Esophagus muscularis mucosa (tissue), 4 donors: Measurements from ENCODE around the gene DSC2. TPM values are rescaled to one million over a fixed set of nuclear protein-coding genes. Genes with fewer than 3 reads are reported as not detected.

Experiments used
- DNase-seq: peaks from one replicate; pipeline ENCODE4 v3.0.0-alpha.2; 2017; ENCODE audit errors: extremely low spot score
- H3K27ac ChIP-seq, 4 donors: fragments of 200-600 bp; sonication (generic); replicated peaks in 1 of 4; 1 replicate in 3 of 4; 2 replicates in 1 of 4; pipeline ENCODE4 v1.5.1; 2016 to 2019; ENCODE audit warnings: mild to moderate bottlenecking in 1 of 4
- H3K27me3 ChIP-seq, 4 donors: fragments of 200-600 bp; sonication (generic); one replicate each; pipeline versions ENCODE4 v1.5.1 to v1.6.0; 2016 to 2019
- H3K36me3 ChIP-seq, 4 donors: fragments of 200-600 bp; sonication (generic); one replicate each; pipeline ENCODE4 v1.5.1; 2016 to 2019
- H3K4me1 ChIP-seq, 4 donors: fragments of 200-600 bp; sonication (generic); one replicate each; pipeline ENCODE4 v1.5.1; 2016 to 2019
- H3K4me3 ChIP-seq, 4 donors: fragments of 200-600 bp; sonication (generic); 1 replicate in 2 of 4; 2 replicates in 2 of 4; pipeline ENCODE4 v1.5.1; 2016 to 2019; ENCODE audit warnings: mild to moderate bottlenecking in 4 of 4, moderate library complexity in 1 of 4
- H3K9me3 ChIP-seq, 4 donors: fragments of 200-600 bp; sonication (generic); 1 replicate in 3 of 4; 2 replicates in 1 of 4; pipeline ENCODE4 v1.5.1; 2016 to 2019
- CTCF ChIP-seq, 3 experiments: fragments of 200-600 bp in 2 of 3; fragments of 450-650 bp in 1 of 3; sonication (generic) in 2 of 3; IDR thresholded peaks; one replicate each; pipeline ENCODE4 v1.5.1; 2017 to 2019; ENCODE audit warnings: antibody characterized with exemption in 3 of 3, mild to moderate bottlenecking in 2 of 3, moderate library complexity in 1 of 3
- EP300 ChIP-seq: sonication (generic); formaldehyde crosslinking; IDR thresholded peaks from one replicate; pipeline ENCODE4 v1.6.1; 2017; ENCODE audit warnings: antibody characterized with exemption
- POLR2A ChIP-seq: fragments of 450-650 bp; IDR thresholded peaks from one replicate; pipeline ENCODE4 v1.6.1; 2017; ENCODE audit warnings: antibody characterized with exemption, moderate library complexity, mild to moderate bottlenecking, low read depth
- POLR2AphosphoS5 ChIP-seq, 2 donors: sonication (generic); formaldehyde crosslinking; IDR thresholded peaks; one replicate each; pipeline ENCODE4 v1.6.1; 2017; ENCODE audit warnings: antibody characterized with exemption in 2 of 2
- WGBS: methylation state at CpG from one replicate; pipeline ENCODE4 v1.1.5; 2018; 5-methylcytosine and 5-hydroxymethylcytosine counted together
- intact Hi-C: fragments of 100-400 bp; cut with DNase I; formaldehyde crosslinking; loops from one replicate; pipeline ENCODE4 v1.15.1; 2023
- total RNA-seq, 4 donors: library from RNA; depleted of rRNA; stranded (reverse); fragments of >200 nt; gene quantifications; one replicate each; pipeline versions ENCODE4 v1.1.0 to v1.2.1, GENCODE V29; 2016

Gene DSC2
- total RNA-seq, 4 donors from 2014 or later: 1.9 to 4.6 (median 2.1) TPM

GRCh38 chr18:31093880-31094279, 8.3 kb downstream of the DSC2 start:
- TF ChIP-seq POLR2AphosphoS5 (IDR thresholded peaks at IDR 0.05) (no peak), POLR2A (no peak), CTCF (IDR thresholded peaks at IDR 0.05) (no peak), EP300 (no peak)
- 68% methylated on average over 2 of the region's 2 CpGs for WGBS
- intact Hi-C loops: no loop called here

GRCh38 chr18:31093294-31093693, 8.9 kb downstream of the DSC2 start:
- DNase-seq: no peak
- no peaks in the 10 kb centered on the region for H3K27me3 ChIP-seq
- H3K36me3 ChIP-seq: peaks cover 0 to 5% (median 0%) of the 10 kb centered on the region in 4 donors
- H3K9me3 ChIP-seq: no peaks in the 10 kb centered on the region
- intact Hi-C loops: no loop called here
- H3K27ac ChIP-seq: no peak overlapping the region
- no peak overlapping the region for H3K4me3 ChIP-seq
- TF ChIP-seq POLR2A: no peak
- no peak for TF ChIP-seq CTCF (IDR thresholded peaks at IDR 0.05)
- no peak for TF ChIP-seq EP300
- no peak for TF ChIP-seq POLR2AphosphoS5 (IDR thresholded peaks at IDR 0.05)
- 92% methylated on average over 3 of the region's 3 CpGs for WGBS
- no peaks in the 10 kb centered on the region for H3K4me1 ChIP-seq

More at GRCh38 chr18:31093880-31094279, 8.3 kb downstream of the DSC2 start:
- Histone ChIP-seq H3K27ac (no peak overlapping the region), H3K9me3 (no peaks in the 10 kb centered on the region), H3K27me3 (no peaks in the 10 kb centered on the region), H3K4me1 (no peaks in the 10 kb centered on the region), H3K36me3 (peaks cover 0 to 5% (median 0%) of the 10 kb centered on the region in 4 donors), H3K4me3 (no peak overlapping the region)
- DNase-seq: no peak

DNA sequence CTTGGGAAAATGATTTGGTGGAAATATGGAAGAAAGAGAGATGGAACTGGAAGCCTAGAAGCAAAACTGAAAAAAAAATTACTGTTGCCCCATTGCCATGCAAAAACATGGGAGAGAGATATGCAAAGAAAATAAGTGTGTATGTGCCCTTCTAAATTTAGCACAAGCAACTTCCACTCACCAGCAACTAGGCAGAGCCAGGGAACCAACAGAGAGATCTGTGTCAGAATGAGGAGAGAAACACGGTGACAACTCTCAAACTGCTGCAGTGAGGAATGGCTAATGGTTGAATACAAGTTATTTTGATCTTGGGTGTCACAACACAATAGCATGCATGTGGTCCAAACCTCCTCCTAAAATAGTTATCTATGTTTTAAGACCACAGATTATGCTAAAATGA, 10.9 kb downstream of the DSC2 start:
- H3K27ac ChIP-seq: no peak overlapping the region
- intact Hi-C loops: no loop called here
- peaks cover 0 to 21% (median 0%) of the 10 kb centered on the region in 4 donors for H3K36me3 ChIP-seq
- H3K27me3 ChIP-seq: no peaks in the 10 kb centered on the region
- H3K4me3 ChIP-seq: no peak overlapping the region
- no peak for DNase-seq
- TF ChIP-seq CTCF (IDR thresholded peaks at IDR 0.05) (no peak), EP300 (no peak), POLR2A (no peak), POLR2AphosphoS5 (IDR thresholded peaks at IDR 0.05) (no peak)
- H3K4me1 ChIP-seq: no peaks in the 10 kb centered on the region
- WGBS: 83% methylated on average over 1 of the region's 1 CpG
- H3K9me3 ChIP-seq: no peaks in the 10 kb centered on the region

DNA sequence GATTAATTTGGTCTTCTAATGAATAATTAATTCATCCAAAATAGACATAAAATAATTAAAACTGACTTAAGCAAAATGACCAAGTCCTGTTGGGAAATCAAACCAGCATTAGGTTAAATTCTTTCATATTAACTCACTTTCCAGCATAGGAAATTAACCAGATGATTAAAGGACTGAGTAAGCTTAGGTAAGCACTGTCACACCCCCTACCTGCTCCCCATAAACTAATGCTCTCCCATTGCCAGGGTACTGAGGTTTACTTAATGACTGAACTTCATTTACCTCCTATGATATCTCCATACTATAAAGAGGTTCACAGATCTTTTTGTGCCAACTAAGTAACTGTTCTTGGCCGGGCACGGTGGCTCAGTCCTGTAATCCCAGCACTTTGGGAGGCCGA, 13.7 kb downstream of the DSC2 start:
- Histone ChIP-seq H3K4me3 (no peak overlapping the region), H3K27ac (no peak overlapping the region), H3K9me3 (no peaks in the 10 kb centered on the region), H3K36me3 (peaks cover 0 to 38% (median 0%) of the 10 kb centered on the region in 4 donors), H3K27me3 (no peaks in the 10 kb centered on the region), H3K4me1 (no peaks in the 10 kb centered on the region)
- intact Hi-C loops: no loop called here
- TF ChIP-seq POLR2A: no peak
- TF ChIP-seq POLR2AphosphoS5 (IDR thresholded peaks at IDR 0.05): no peak
- TF ChIP-seq CTCF (IDR thresholded peaks at IDR 0.05): no peak
- TF ChIP-seq EP300: no peak
- DNase-seq: no peak
- WGBS: 97% methylated on average over 3 of the region's 3 CpGs

DNA sequence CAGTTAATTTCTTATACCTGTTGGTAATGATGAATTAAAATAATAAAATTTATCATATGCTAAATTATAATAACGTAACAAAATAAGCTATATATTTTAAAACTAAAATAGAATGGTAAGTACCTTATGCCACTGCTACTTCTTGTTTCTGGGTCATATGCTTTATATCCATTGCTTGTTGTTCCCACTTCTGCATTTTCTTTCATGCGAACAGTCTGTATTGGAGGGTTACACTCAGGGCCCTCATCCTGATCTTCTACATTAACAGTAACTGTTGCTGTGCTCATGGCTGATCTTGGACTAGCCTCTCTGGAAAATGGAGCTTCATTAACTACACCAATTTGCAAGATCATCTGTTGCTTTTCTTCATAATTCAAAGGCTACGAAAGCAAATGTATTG, 22.2 kb downstream of the DSC2 start:
- intact Hi-C loops: no loop called here
- H3K9me3 ChIP-seq: no peaks in the 10 kb centered on the region
- no peaks in the 10 kb centered on the region for H3K4me1 ChIP-seq
- no peak for DNase-seq
- H3K27ac ChIP-seq: no peak overlapping the region
- H3K4me3 ChIP-seq: no peak overlapping the region
- H3K27me3 ChIP-seq: no peaks in the 10 kb centered on the region
- WGBS: 85% methylated on average over 3 of the region's 3 CpGs
- TF ChIP-seq EP300 (no peak), POLR2A (no peak), POLR2AphosphoS5 (IDR thresholded peaks at IDR 0.05) (no peak), CTCF (IDR thresholded peaks at IDR 0.05) (no peak)
- peaks cover 0 to 57% (median 0%) of the 10 kb centered on the region in 4 donors for H3K36me3 ChIP-seq
